Stimulated activated CD8-positive, alpha-beta memory T cell treated with anti-CD3 and anti-CD28 coated beads, Interleukin-4, amount 100 ng/mL, for 24 hours (primary cell): ENCODE data around the gene RAB37.

Experiments used
- DNase-seq: peaks from one replicate; pipeline ENCODE4 v3.0.0-alpha.2; 2020; ENCODE audit warnings: low read depth

The RAB37 gene, protein sequence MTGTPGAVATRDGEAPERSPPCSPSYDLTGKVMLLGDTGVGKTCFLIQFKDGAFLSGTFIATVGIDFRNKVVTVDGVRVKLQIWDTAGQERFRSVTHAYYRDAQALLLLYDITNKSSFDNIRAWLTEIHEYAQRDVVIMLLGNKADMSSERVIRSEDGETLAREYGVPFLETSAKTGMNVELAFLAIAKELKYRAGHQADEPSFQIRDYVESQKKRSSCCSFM

DNA sequence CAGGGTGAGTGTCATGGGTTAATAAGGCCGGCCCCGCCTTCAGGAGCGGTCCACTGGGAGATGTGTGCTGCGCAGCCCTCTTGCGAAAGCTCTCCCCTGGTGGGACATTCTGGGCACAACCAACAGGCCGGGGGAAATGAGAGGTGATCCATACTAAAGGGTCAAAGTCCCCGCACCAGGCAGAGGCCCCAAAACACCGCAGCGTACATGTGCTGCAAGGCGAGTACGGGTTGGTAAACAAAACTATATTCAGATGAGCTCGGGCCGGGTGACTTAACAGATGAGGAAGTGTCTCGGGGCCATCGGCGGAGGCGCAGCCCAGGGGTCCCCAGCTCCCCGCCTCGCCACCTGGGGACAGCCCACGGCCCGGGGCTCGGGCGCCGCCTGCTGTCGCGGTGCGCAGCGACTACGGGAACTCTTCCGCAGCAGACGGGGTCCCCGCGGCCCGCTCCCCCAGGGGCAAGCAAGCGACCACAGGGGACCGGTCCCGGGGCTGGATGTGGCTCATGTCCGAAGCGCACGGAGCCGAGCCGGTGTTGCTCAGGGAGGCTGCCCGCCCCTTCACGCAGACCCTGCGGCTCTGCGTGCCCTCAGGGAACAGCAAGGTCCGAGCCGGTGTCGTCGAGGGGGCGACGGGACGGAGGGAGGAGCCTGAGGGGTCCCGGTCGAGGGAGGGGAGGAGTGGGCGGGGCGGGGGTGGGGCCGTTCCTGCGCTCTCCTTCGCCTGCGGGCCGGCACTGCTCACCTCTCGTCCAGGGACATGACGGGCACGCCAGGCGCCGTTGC lies at the start of gene RAB37:
RAB37 (plus strand) TSS at position 744 of the 786 bp plus-strand sequence; CDS start at position 761, 17 bp downstream.
- DNase-seq: peak; percentile 36

DNA sequence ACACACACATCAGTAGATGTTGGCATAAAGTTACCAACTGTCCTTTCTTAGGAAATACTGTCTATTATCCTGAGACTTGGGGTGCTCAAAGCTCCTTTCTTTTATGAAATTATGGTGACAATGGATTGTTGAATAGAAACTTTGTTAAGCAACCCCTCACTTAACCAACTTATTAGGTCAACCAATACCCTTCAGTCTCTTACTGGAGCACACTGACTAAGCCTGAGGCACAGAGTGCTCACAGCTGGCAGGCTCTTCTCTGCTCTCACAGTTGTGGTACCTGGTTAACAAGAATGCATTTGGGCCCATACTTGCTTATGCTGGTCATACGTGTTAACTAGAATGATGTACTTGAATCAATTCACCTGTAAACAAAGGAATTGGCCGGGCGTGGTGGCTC lies 49.2 kb upstream of the RAB37 start:
- DNase-seq: no peak

- DNase-seq: no peak
These were observed 46.6 kb upstream of the RAB37 start for GRCh38 chr17:74690409-74690825.

DNA sequence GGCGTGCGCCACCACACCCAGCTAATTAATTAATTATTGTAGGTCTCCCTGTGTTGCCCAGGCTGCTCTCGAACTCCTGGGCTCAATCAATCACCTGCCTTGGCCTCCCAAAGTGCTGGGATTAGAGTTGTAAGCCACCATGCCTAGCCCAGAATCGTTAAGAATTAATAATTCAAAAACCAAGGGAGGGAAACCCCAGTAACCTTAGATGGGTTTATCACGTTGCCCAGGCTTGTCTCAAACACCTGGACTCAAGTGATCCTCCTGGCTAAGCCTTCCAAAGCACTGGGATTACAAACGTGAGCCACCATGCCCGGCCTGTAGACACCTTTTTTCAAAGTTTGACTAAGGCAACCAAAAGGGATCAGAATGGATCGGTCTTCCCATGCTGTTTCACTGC lies 45.9 kb upstream of the RAB37 start:
- DNase-seq: no peak

- DNase-seq: no peak
These were observed 43.0 kb upstream of the RAB37 start for GRCh38 chr17:74694081-74694480.

DNA sequence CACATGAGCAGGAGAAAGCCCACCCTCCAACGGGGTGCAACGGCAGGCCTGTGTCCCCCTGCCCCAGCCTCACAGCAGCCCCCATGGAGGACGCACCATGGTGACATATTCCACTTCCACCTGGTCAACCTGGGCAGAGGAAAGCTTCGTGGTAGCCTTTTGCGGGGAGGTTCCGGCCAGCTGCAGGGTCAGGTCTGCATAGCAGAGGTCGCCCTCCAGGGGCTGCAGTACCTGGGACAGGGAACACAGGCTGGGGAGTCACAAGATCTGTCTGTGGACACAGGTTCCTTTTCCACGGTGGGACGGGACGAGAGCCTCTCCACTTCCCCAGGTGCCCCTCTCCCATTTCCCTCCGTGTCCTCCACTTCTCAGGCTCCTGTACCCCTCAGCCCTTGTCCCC lies 41.4 kb upstream of the RAB37 start:
- DNase-seq: no peak

- no peak for DNase-seq
These were observed 39.5 kb upstream of the RAB37 start for GRCh38 chr17:74697515-74697914.

- no peak for DNase-seq
These were observed 39.0 kb upstream of the RAB37 start for GRCh38 chr17:74698069-74698468.

- no peak for DNase-seq
These were observed 37.8 kb upstream of the RAB37 start for GRCh38 chr17:74699236-74699635.

DNA sequence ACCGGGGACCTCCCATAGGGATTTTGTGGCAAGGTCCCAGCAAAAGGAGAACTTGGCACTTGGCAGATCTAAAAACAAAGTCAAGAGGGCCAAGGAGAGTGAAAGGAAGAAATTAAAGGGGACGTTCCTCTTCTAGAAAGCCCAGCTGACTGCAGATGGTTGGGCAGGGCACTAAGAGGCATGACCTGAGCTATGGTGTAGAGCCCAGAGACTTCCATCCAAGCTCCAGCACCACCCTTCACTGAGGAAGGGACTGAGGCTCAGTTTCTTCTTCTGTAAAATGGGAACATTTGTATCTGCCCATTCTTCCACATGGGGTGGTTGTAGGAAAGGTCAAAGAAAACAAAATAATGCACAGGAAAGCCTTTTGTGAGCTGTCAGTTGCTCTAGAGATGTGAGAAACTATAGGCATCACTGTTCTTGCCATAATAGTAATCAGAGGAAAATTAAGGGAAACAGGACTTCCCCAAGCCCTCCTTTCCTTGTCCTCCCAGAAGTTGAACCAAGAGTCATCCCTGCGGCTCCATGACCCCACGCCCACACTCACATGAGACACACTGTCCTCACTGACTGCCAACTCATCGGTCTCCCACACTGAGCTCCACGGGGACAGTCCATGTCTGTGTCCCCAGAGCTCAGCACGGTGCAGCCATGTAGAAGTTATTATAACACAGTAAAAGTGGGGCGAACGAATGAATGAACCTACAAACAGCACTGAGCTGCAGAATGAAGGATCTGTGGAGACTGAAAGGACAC lies 34.8 kb upstream of the RAB37 start:
- DNase-seq: no peak

- DNase-seq: no peak
These were observed 33.7 kb upstream of the RAB37 start for GRCh38 chr17:74703311-74703710.

- DNase-seq: no peak
These were observed 32.5 kb upstream of the RAB37 start for GRCh38 chr17:74704544-74704943.

GRCh38 chr17:74711058-74711824 lies 25.8 kb upstream of the RAB37 start:
- no peak for DNase-seq

- DNase-seq: no peak
These were observed 24.8 kb upstream of the RAB37 start for GRCh38 chr17:74712301-74712700.

- no peak for DNase-seq
These were observed 24.3 kb upstream of the RAB37 start, which contains the start of gene CD300LF for GRCh38 chr17:74712756-74713155. Gene CD300LF (minus strand): TSS chr17:74712923. CDS start chr17:74712866, 57 bp downstream.

DNA sequence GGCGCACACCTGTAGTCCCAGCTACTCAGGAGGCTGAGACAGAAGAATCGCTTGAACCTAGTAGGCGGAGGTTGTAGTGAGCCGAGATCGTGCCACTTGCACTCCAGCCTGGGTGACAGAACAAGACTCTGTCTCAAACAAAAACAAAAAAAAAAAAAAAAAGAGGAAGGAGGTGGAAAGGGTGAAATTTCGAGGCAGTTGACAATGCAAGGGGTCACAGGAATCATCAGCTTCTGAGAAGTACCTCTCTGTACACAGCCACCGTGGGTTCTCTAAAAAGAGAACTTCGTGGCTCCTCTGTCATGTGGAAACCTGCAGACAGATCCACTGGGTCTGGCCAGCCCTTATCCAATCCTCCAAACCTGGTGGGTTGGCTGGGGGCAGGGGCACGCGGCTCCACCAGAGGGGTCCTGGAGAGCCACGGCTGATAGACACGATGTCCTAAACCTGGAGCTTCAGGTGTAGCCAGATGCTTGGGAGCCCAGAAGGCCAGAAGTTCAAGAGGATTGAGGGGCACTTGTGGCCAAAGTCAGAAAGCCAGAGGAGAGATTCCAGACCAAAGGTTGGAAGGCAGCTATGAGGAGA lies 23.8 kb upstream of the RAB37 start:
- no peak for DNase-seq

DNA sequence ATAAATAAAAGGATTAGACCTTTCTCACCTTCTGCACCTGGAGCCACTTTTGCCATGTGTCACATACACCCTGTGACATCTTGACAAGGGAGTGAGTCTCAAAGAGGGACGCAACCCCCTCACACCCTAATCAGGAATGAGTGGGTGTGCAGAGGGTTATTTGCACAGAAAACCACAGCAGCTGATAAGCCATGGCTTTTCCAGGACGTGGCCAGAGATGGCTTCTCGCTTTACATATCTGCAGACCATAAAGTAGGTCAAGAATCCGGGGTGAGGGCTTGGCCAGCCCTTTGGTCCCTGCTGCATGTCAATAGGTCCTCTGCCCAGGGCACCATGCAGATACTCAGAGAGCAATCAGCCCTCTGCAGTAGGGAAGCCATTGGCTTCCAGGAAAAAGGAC lies 21.9 kb upstream of the RAB37 start:
- no peak for DNase-seq

GRCh38 chr17:74720506-74720905 lies 16.6 kb upstream of the RAB37 start:
- DNase-seq: no peak

DNA sequence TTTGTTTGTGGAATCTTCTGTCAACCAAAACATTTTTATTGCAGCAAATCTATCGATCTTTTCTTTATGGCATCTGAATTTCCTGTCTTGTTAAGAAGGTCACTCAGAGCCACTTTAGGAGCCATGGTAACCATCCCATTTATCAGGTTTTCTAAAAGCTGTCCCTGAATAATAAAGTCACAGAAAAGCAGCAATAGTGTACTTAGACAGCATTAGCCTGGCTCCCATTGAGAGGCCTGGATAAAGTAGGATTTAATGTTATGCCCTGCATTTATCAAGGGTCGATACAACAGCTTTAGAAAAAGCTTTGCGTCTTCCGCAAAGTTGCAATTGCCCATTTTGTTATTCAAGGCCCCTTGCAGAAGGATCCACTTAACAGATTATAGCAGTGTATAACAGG lies 14.3 kb upstream of the RAB37 start:
- no peak for DNase-seq

DNA sequence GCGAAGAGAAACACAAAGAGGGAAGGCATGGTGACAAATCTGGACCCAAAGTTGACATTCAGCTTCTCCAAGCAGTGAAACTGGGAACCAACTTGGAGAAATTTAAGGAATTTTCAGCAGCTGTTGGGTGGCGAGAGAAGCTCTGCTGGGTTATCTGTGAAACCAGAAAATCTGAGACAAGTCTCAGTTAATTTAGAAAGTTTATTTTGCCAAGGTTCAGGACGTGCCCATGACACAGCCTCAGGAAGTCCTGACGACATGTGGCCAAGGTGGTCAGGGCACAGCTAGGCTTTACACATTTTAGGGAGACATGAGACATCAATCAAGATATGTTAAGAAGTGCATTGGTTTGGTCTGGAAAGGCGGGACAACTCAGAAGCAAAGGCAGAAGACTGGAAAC lies 13.2 kb upstream of the RAB37 start:
- no peak for DNase-seq

GRCh38 chr17:74725111-74725510 lies 11.9 kb upstream of the RAB37 start:
- no peak for DNase-seq
